ENCODE data around the gene NOG.

Gene NOG

DNA sequence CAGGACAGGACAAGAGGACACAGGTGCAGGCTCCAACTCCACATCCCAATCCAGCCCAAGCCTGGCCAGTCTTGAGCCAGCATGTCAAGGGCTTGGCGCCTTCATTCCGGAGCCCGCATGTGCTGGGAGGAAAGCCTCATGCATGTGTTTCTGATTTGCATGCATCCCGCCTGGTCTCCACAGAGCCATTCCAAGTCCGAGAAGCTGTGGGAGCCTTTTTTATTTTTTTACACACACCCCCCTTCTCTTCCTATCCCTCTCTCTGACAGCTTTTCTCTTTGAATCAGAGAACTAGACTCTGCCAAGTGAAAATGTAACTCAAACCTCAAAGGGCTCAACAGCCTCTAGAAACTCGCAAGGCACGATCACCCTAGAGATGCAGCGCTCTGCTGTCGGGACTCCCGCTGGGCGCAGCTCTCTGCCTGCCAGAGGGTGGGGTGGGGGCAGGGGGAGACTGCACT is 45.1 kb downstream of the NOG start:
- DNase-seq, result no peak

DNA sequence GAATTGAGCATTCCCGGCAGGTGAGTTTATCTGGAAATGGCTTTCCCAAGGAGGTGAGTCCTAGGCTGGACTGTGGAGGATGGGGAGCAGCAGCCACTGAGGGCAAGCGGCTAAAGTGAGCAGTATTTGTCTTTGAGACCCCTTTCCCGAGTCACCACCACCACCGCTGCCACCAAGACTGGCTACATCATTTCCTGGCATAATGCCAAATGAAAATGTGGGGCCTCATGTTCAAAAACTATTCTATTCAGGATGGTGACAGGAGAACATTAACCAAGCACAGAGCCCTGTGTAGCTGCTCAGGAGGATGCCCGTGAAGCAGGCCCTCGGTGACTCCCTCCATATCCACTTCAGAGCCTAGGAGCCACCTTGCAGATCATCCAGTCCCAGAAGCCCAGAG is 46.0 kb downstream of the NOG start:
- DNase-seq, result no peak

DNA sequence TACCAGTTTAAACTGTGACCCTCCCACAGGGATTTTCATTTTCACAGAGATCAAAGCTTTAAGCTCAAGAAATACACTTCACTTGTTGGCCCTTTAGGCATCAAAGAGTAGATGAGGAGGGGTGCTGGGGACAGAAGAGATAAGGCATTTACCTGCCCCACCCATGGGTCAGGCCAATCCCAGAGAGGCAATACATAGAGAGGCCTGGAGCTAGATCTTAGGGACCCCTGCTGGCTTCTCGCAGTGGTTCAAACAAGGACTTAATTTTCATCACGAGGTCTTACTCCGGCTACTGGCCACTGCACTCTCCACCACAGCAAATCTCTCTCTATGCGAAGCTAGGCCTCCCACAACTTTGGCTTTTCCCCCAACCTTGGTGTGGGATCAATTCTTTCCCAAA is 46.6 kb downstream of the NOG start:
- DNase-seq, result no peak

- no peak for DNase-seq
Measured at GRCh38 chr17:56641373-56641772, 47.9 kb downstream of the NOG start.

- DNase-seq, result no peak
Measured at GRCh38 chr17:56641894-56642293, 48.4 kb downstream of the NOG start.

DNA sequence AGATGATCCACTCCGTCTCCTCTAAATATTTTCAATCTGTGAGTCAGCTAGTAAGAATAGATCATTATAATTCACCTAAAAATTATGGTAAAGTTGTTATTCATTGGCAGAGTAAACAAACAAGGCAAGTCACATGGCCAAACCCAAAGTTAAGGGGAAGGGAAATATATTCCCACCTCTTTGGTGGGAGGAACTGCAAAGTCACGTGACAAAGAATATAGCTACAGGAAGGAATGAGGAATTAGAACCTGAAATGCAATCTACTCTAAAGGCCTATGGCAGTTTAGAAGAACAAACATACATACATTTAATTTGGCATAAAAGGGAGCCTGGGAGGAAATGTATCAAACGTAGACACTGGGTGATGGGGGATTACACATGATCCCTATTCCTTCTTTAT is 48.9 kb downstream of the NOG start:
- no peak for DNase-seq

Data from inflammatory macrophage treated with lipopolysaccharide for 4 hours (primary cell).